SK-N-SH (cell line): ENCODE data around the gene ZDHHC11. TPM values are rescaled to one million over a fixed set of nuclear protein-coding genes. Genes with fewer than 3 reads are reported as not detected.

Experiments used
- CTCF ChIA-PET: fragments of 300-600, 350-600 bp; formaldehyde crosslinking; extraction: SDS; loops from one replicate; lab custom pipeline; 2021; lab: Yijun Ruan, JAX
- POLR2A ChIA-PET: fragments of 350-600 bp; sonication (Branson Sonifier 250); formaldehyde crosslinking; extraction: SDS; loops from one replicate; lab custom pipeline; 2020; ENCODE audit warnings: antibody characterized with exemption, inconsistent platforms; lab: Yijun Ruan, JAX
- DNase-seq: peaks from one replicate; pipeline ENCODE4 v3.0.0; 2012
- H2AFZ ChIP-seq: fragments of 200-600 bp; sonication (generic); 2 replicates; pipeline ENCODE4 v1.8.1; 2016; ENCODE audit warnings: antibody characterized with exemption, mild to moderate bottlenecking, low read depth
- H3F3A ChIP-seq: fragments of 200-600 bp; sonication (generic); replicated peaks from 2 replicates; pipeline ENCODE3; 2016; ENCODE audit warnings: antibody characterized with exemption, mild to moderate bottlenecking; ENCODE audit not compliant: insufficient read depth
- H3K27ac ChIP-seq, 2 experiments: fragments of 200-500 bp in 1 of 2; fragments of 200-600 bp in 1 of 2; sonication (Bioruptor generic) in 1 of 2; sonication (generic), shearing (Covaris generic) in 1 of 2; 2 replicates each; pipeline versions ENCODE4 v1.5.1 to v1.6.1; 2014 to 2016; ENCODE audit warnings: low read depth in 2 of 2, inconsistent platforms in 1 of 2, low read length in 1 of 2, mild to moderate bottlenecking in 1 of 2, mixed read lengths in 1 of 2
- H3K27me3 ChIP-seq: fragments of 200-600 bp; sonication (generic), shearing (Covaris generic); 2 replicates; pipeline ENCODE4 v1.6.1; 2016; ENCODE audit warnings: mixed run types; ENCODE audit not compliant: insufficient read depth
- H3K36me3 ChIP-seq, 2 experiments: fragments of 200-500 bp in 1 of 2; fragments of 200-600 bp in 1 of 2; sonication (Bioruptor generic) in 1 of 2; sonication (generic) in 1 of 2; replicated peaks in 1 of 2; 2 replicates each; pipeline versions ENCODE3 to v1.5.1; 2014 to 2016; ENCODE audit warnings: low read length in 1 of 2, mild to moderate bottlenecking in 1 of 2; ENCODE audit not compliant: insufficient read depth in 2 of 2, control insufficient read depth in 1 of 2
- H3K4me1 ChIP-seq, 2 experiments: fragments of 200-500 bp in 1 of 2; fragments of 200-600 bp in 1 of 2; sonication (Bioruptor generic) in 1 of 2; sonication (generic), shearing (Covaris generic) in 1 of 2; 2 replicates each; pipeline versions ENCODE4 v1.5.1 to v1.6.1; 2014 to 2016; ENCODE audit warnings: low read depth in 1 of 2, low read length in 1 of 2, mixed run types in 1 of 2; ENCODE audit not compliant: insufficient read depth in 2 of 2, control insufficient read depth in 1 of 2
- H3K4me2 ChIP-seq: fragments of 200-600 bp; sonication (generic), shearing (Covaris generic); 2 replicates; pipeline ENCODE4 v1.6.1; 2017; ENCODE audit warnings: mixed run types
- H3K4me3 ChIP-seq, 2 experiments: fragments of 200-500 bp in 1 of 2; fragments of 200-600 bp in 1 of 2; sonication (Bioruptor generic) in 1 of 2; sonication (generic), shearing (Covaris generic) in 1 of 2; 2 replicates each; pipeline versions ENCODE4 v1.5.1 to v1.8.1; 2014 to 2016; ENCODE audit warnings: low read depth in 2 of 2, inconsistent platforms in 1 of 2, low read length in 1 of 2, mild to moderate bottlenecking in 1 of 2, mixed read lengths in 1 of 2, moderate library complexity in 1 of 2
- H3K79me2 ChIP-seq: fragments of 200-600 bp; sonication (generic); 2 replicates; pipeline ENCODE4 v1.8.1; 2017; ENCODE audit warnings: mild to moderate bottlenecking; ENCODE audit not compliant: insufficient read depth
- H3K9ac ChIP-seq: fragments of 200-600 bp; sonication (generic); 2 replicates; pipeline ENCODE4 v1.6.1; 2017; ENCODE audit warnings: mixed run types
- H3K9me2 ChIP-seq: fragments of 200-600 bp; sonication (generic); 2 replicates; pipeline ENCODE4 v1.6.1; 2017; ENCODE audit warnings: mixed run types
- H3K9me3 ChIP-seq: fragments of 200-600 bp; sonication (generic); 2 replicates; pipeline ENCODE4 v1.6.1; 2017; ENCODE audit warnings: mixed run types, mild to moderate bottlenecking, moderate library complexity
- H4K20me1 ChIP-seq: fragments of 200-600 bp; sonication (generic); 2 replicates; pipeline ENCODE4 v1.6.1; 2017; ENCODE audit warnings: mild to moderate bottlenecking, mixed run types; ENCODE audit not compliant: insufficient read depth
- CHD2 ChIP-seq: fragments of 150-350 bp; IDR thresholded peaks from 2 replicates; pipeline ENCODE4 v1.6.1; 2018; ENCODE audit warnings: low read length; ENCODE audit not compliant: partially characterized antibody
- CTCF ChIP-seq: fragments of 200-600 bp; sonication (generic); IDR thresholded peaks from 2 replicates; pipeline ENCODE4 v1.6.1; 2017; ENCODE audit warnings: antibody characterized with exemption, mild to moderate bottlenecking, moderate library complexity
- EP300 ChIP-seq, 2 experiments: IDR thresholded peaks; 2 replicates each; pipeline versions ENCODE4 v1.4.0 to v1.6.1; 2012; ENCODE audit warnings: borderline replicate concordance in 1 of 2, low read depth in 1 of 2, low read length in 1 of 2
- EZH2phosphoT487 ChIP-seq: fragments of 200-600 bp; sonication (generic); IDR thresholded peaks from 2 replicates; pipeline ENCODE4 v1.6.1; 2017; ENCODE audit warnings: low read depth, mixed run types, mild to moderate bottlenecking, antibody characterized with exemption, moderate library complexity, borderline replicate concordance
- GABPA ChIP-seq: IDR thresholded peaks from 2 replicates; pipeline ENCODE4 v1.4.0; 2012; ENCODE audit warnings: low read depth, mild to moderate bottlenecking
- GATA2 ChIP-seq: sonication (generic); formaldehyde crosslinking; IDR thresholded peaks from 2 replicates; pipeline ENCODE4 v1.5.0; 2020; ENCODE audit warnings: mild to moderate bottlenecking, missing genetic modification reagents
- MAX ChIP-seq: IDR thresholded peaks from 2 replicates; pipeline ENCODE4 v1.4.0; 2012; ENCODE audit warnings: low read depth
- MXI1 ChIP-seq: IDR thresholded peaks from 2 replicates; pipeline ENCODE4 v1.6.1; 2012; ENCODE audit warnings: mild to moderate bottlenecking, low read depth, low read length, improper control_type of control experiment
- POLR2AphosphoS5 ChIP-seq: IDR thresholded peaks from 2 replicates; pipeline ENCODE4 v1.6.1; 2012; ENCODE audit warnings: low read depth, low read length
- REST ChIP-seq: IDR thresholded peaks from 2 replicates; pipeline ENCODE4 v1.6.1; 2012; ENCODE audit warnings: mild to moderate bottlenecking, low read depth, low read length, moderate library complexity
- SIN3A ChIP-seq: IDR thresholded peaks from 2 replicates; pipeline ENCODE4 v1.6.1; 2012; ENCODE audit warnings: low read depth, mild to moderate bottlenecking, low read length, moderate library complexity, borderline replicate concordance
- TAF1 ChIP-seq: IDR thresholded peaks from 2 replicates; pipeline ENCODE4 v1.6.1; 2012; ENCODE audit warnings: low read depth, mild to moderate bottlenecking, low read length, moderate library complexity, borderline replicate concordance
- WGBS: methylation state at CpG from one replicate; pipeline ENCODE4 v1.1.6; 2017; ENCODE audit warnings: low lambda C conversion rate; 5-methylcytosine and 5-hydroxymethylcytosine counted together
- polyA plus RNA-seq, 3 experiments: library from polyadenylated mRNA; depleted of rRNA; stranded (reverse); fragments of >200 nt; gene quantifications; 2 replicates each; pipeline ENCODE4 v1.2.3, GENCODE V29; 2012

Gene ZDHHC11
- polyA plus RNA-seq, 1 of the 3 experiments (the other 2 are of a cell fraction), result 0.76 TPM

GRCh38 chr5:892394-893136 lies 41.8 kb upstream of the ZDHHC11 start, which contains the start of the genes BRD9 and TRIP13:
BRD9 (minus strand) TSS chr5:892801; CDS start chr5:892657, 144 bp downstream.
TRIP13 (plus strand) TSS chr5:892884; CDS start chr5:892999, 115 bp downstream.
- 0 out of 2 replicates have a peak within 1 kb of the TSS, but pooled peaks have one; percentile 42 for H2AFZ ChIP-seq
- H3K4me2 ChIP-seq, result peak within 1 kb of the TSS; percentile 100
- H3K27me3 ChIP-seq, result no peaks in the 10 kb centered on the region
- peaks cover 12 to 26% of the 10 kb centered on the region in 2 experiments; a peak in 3 of 4 replicates for H3K4me1 ChIP-seq
- peak; percentile 96 for TF ChIP-seq MXI1
- no peak for TF ChIP-seq CTCF
- TF ChIP-seq SIN3A, result peak; percentile 90; the same call in 1 of the 2 replicates
- TF ChIP-seq REST, result no peak
- no peak for TF ChIP-seq EP300 (IDR thresholded peaks at IDR 0.05; ENCODE audit: borderline replicate concordance in 1 of 2, low read depth in 1 of 2, low read length in 1 of 2)
- peak; percentile 89 for TF ChIP-seq GABPA
- TF ChIP-seq EZH2phosphoT487, result no peak
- peak; percentile 61; the same call in 1 of the 2 replicates for TF ChIP-seq POLR2AphosphoS5
- peak; percentile 86 for TF ChIP-seq CHD2
- TF ChIP-seq GATA2, result no peak
- TF ChIP-seq MAX, result peak; percentile 68
- peak; percentile 69; the same call in 1 of the 2 replicates for TF ChIP-seq TAF1
- H3K9me3 ChIP-seq, result no peaks in the 10 kb centered on the region
- WGBS, result 0% methylated on average over 3 of the region's 91 CpGs
- peak within 1 kb of the TSS; percentile 88 to 92 for H3K4me3 ChIP-seq
- peak; percentile 98 for DNase-seq
- peak within 1 kb of the TSS; percentile 81 to 85 for H3K27ac ChIP-seq
- H3K9me2 ChIP-seq, result no peaks in the 10 kb centered on the region
- H4K20me1 ChIP-seq, result peaks cover 7% of the 10 kb centered on the region; the same call in 1 of the 2 replicates
- H3K79me2 ChIP-seq, result peaks cover 76% of the 10 kb centered on the region
- peak within 1 kb of the TSS; percentile 91 for H3K9ac ChIP-seq
- no peaks in the 10 kb centered on the region for H3F3A ChIP-seq
- CTCF ChIA-PET, result interaction anchor here (1.0 to 5.5 kb wide), 5 partner anchors 9 to 446 kb away, joined by 4 to 36 read pairs (median 8); no protein-coding TSS in a partner anchor
- POLR2A ChIA-PET, result interaction anchor here (0.6 to 0.7 kb wide), 2 partner anchors 11 to 134 kb away, joined by 3 read pairs; no protein-coding TSS in a partner anchor
- H3K36me3 ChIP-seq, result peaks cover 33 to 50% of the 10 kb centered on the region in 2 experiments
